Heart left ventricle (tissue), 13 donors: ENCODE data around the gene LVRN.

ENCODE experiments used
- CTCF ChIP-seq, 12 donors: fragments of 200-600 bp; sonication (generic) in 4 of 12; IDR thresholded peaks; one replicate each; pipeline versions ENCODE4 v1.5.0 to v1.8.0; 2018 to 2022; ENCODE audit warnings: antibody characterized with exemption in 12 of 12, mild to moderate bottlenecking in 5 of 12
- POLR2A ChIP-seq, 2 donors: fragments of 450-650 bp; IDR thresholded peaks; one replicate each; pipeline ENCODE4 v1.6.1; 2017; ENCODE audit warnings: antibody characterized with exemption in 2 of 2, mild to moderate bottlenecking in 2 of 2, moderate library complexity in 2 of 2
- donor health status: ischemic (EF 13 %, LVEDD 7.1; RV severe dilation, severe dysfunction).
- donor health status: DM: no; HTN: yes; CAD: no.
- donor health status: DM: no; HTN: no; CAD: no.
- donor health status: ischemic (EF 25% LVEDD 6.9; RV normal size, moderate dysfunction).
- donor health status: ischemic (EF 25% LVEDD 5.7; RV mildly dilated, moderate dysfunction).
- donor health status: ischemic (EF 35%, LVEDD 5.7; RV mildly dilated, moderate dysfunction).
- donor health status: nonischemic (EF 11% LVEDD 7.7; RV severe dilation, severe dysfunction).
- donor health status: DM: yes; HTN: yes; CAD: no.
- donor health status: PGD.
- donor health status: ischemic (EF 29% LVEDD 5.4; RV normal size, mild dysfunction).
- donor health status: nonischemic (EF 23%, LVEDD 6.1; RV moderate dilation, normal function).

- TF ChIP-seq CTCF (IDR thresholded peaks at IDR 0.05) (no peak), POLR2A (IDR thresholded peaks at IDR 0.05) (no peak)
These were observed at the start of gene LVRN for GRCh38 chr5:115962239-115962564.
